ENCODE measurements around the gene SLC19A1.

SLC19A1 gene

DNA sequence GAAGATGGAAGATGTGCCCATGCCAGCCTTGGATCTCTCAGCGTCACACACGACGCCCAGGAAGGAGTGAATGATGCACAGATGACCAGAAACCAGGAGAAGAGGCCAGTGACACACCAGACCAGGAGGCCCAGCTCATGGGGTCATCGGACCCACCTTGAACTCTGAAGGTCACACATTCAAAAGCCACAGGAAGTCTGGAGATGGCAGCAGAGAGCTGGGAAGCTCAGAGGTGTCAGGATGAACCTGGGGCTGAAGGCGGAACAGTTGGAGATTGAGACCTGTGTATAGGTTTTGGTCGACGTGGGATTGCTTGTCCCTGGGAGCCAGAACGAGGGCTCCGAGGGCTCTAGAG is 43.6 kb downstream of the SLC19A1 start:
- no peak for DNase-seq
- no CpG with 5 or more reads among the region's 9 CpGs for WGBS (ENCODE audit: extremely low coverage, insufficient coverage, low lambda C conversion rate)
- Histone ChIP-seq H2AK5ac (ENCODE audit: low read length) (no peak overlapping the region), H2BK5ac (ENCODE audit: low read length) (no peak overlapping the region), H3K4me1 (ENCODE audit: control insufficient read depth, low read depth, low read length) (no peaks in the 10 kb centered on the region), H3K79me1 (ENCODE audit: low read length) (no peaks in the 10 kb centered on the region), H2BK15ac (replicated peaks; ENCODE audit: low read depth) (no peak overlapping the region), H4K5ac (ENCODE audit: low read length) (no peak overlapping the region), H3K9ac (ENCODE audit: low read length) (no peak overlapping the region), H2BK120ac (ENCODE audit: low read depth, low read length) (no peak overlapping the region), H3K27me3 (ENCODE audit: insufficient read depth, low read length, poor library complexity) (no peaks in the 10 kb centered on the region), H3K27ac (ENCODE audit: low read depth, low read length) (no peak overlapping the region), H4K8ac (ENCODE audit: low read depth, low read length) (no peak overlapping the region), H3K4me3 (ENCODE audit: low read length) (no peak overlapping the region), H3K4ac (ENCODE audit: low read depth, low read length) (no peak overlapping the region), H3K56ac (ENCODE audit: low read length) (no peak overlapping the region), H3K23ac (ENCODE audit: low read length) (no peak overlapping the region), H3K18ac (ENCODE audit: low read length) (no peak overlapping the region), H3K4me2 (ENCODE audit: low read length) (no peak overlapping the region), H3K36me3 (ENCODE audit: control insufficient read depth, insufficient read depth, low read length) (peaks cover 2% of the 10 kb centered on the region), H3K79me2 (ENCODE audit: control insufficient read depth, insufficient read depth, low read length) (no peaks in the 10 kb centered on the region)

DNA sequence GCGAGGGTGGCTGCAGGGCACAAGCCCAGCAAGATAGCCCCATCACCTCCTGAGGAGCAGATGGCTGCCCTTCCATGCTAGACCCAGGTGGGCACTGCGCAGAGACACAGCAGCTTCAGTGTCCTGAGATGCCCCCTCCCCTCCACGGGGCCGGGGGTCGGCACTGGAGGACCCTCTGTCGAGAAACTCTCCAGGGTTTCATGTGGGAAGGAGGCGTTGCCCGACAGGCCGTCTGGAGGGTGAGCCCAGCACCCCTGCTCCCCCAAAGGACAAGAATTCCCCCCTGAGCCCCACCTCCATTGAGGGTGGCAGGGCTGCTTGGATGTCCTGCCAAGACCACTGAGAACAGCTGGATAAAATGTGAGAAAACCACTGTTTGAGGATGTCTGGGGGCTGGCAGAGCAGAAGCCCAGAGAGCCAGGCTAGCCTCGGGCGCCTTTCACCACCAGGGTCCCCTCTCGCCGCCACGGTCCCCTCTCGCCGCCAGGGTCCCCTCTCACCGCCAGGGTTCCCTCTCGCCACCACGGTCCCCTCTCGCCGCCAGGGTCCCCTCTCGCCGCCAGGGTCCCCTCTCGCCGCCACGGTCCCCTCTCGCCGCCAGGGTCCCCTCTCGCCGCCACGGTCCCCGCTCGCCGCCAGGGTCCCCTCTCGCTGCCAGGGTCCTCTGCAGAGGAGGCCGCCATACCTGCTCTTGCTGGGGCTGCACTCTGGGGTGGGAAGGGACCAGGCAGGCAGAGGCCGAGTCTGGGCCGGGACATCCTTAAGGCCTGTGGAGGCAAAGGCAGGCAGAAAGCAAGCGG is 44.2 kb downstream of the SLC19A1 start:
- Histone ChIP-seq H3K27ac (ENCODE audit: low read depth, low read length) (no peak overlapping the region), H3K4me1 (ENCODE audit: control insufficient read depth, low read depth, low read length) (no peaks in the 10 kb centered on the region), H2BK5ac (ENCODE audit: low read length) (no peak overlapping the region), H3K79me2 (ENCODE audit: control insufficient read depth, insufficient read depth, low read length) (no peaks in the 10 kb centered on the region), H3K4me2 (ENCODE audit: low read length) (no peak overlapping the region), H2AK5ac (ENCODE audit: low read length) (no peak overlapping the region), H3K18ac (ENCODE audit: low read length) (no peak overlapping the region), H3K23ac (ENCODE audit: low read length) (no peak overlapping the region), H3K36me3 (ENCODE audit: control insufficient read depth, insufficient read depth, low read length) (peaks cover 2% of the 10 kb centered on the region), H3K79me1 (ENCODE audit: low read length) (no peaks in the 10 kb centered on the region), H3K56ac (ENCODE audit: low read length) (no peak overlapping the region), H3K4me3 (ENCODE audit: low read length) (no peak overlapping the region), H3K27me3 (ENCODE audit: insufficient read depth, low read length, poor library complexity) (no peaks in the 10 kb centered on the region), H2BK120ac (ENCODE audit: low read depth, low read length) (no peak overlapping the region), H3K4ac (ENCODE audit: low read depth, low read length) (no peak overlapping the region), H4K8ac (ENCODE audit: low read depth, low read length) (no peak overlapping the region), H4K5ac (ENCODE audit: low read length) (no peak overlapping the region), H3K9ac (ENCODE audit: low read length) (no peak overlapping the region), H2BK15ac (replicated peaks; ENCODE audit: low read depth) (no peak overlapping the region)
- WGBS (ENCODE audit: extremely low coverage, insufficient coverage, low lambda C conversion rate): no CpG with 5 or more reads among the region's 39 CpGs
- no peak for DNase-seq

DNA sequence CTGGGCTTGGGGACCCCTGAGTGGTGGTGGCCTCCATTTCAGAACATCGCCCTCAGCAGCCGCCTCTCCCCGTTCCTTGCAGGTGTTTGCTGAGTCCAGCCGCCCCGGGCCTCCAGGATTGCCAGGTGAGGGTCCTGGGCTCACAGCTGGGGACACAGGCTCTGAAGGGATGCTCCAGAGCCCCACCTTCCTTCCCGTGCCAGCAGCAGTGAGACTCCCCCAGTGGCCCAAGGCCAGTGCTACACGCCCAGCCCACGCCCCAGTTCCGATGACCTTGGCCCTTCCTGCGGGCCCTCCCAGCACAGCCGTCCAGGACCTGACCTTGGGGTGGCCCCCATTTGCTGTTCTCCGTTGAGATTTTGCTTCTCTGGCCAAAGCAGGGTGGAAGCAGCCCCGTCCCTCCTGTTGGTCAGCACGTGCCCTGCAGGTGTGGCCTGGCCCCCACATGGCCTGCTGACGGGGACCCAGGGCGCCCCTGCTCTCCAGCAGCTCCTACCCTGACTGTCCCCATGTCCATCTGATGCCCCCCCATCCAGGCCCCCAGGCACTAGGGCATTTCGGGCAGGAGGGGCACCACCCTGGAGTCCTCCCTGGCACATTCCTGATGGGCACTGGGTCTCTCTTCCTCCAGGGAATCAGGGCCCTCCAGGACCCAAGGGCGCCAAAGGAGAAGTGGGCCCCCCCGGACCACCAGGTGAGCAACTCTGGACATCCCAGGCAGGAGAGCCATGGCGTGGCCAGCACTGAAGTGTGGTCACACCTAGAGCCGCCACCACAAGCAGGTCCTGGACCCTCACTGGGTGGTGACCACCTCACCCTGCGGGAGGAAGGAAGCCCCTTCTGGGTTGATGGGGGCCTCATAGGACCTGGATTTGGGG is 45.0 kb downstream of the SLC19A1 start:
- H3K4ac ChIP-seq (ENCODE audit: low read depth, low read length): no peak overlapping the region
- peaks cover 2% of the 10 kb centered on the region for H3K36me3 ChIP-seq (ENCODE audit: control insufficient read depth, insufficient read depth, low read length)
- no peaks in the 10 kb centered on the region for H3K27me3 ChIP-seq (ENCODE audit: insufficient read depth, low read length, poor library complexity)
- DNase-seq: no peak
- WGBS (ENCODE audit: extremely low coverage, insufficient coverage, low lambda C conversion rate): no CpG with 5 or more reads among the region's 22 CpGs
- H3K23ac ChIP-seq (ENCODE audit: low read length): no peak overlapping the region
- H2AK5ac ChIP-seq (ENCODE audit: low read length): no peak overlapping the region
- no peak overlapping the region for H4K8ac ChIP-seq (ENCODE audit: low read depth, low read length)
- no peak overlapping the region for H4K5ac ChIP-seq (ENCODE audit: low read length)
- H3K56ac ChIP-seq (ENCODE audit: low read length): no peak overlapping the region
- no peaks in the 10 kb centered on the region for H3K79me1 ChIP-seq (ENCODE audit: low read length)
- H2BK120ac ChIP-seq (ENCODE audit: low read depth, low read length): no peak overlapping the region
- no peak overlapping the region for H3K4me2 ChIP-seq (ENCODE audit: low read length)
- no peak overlapping the region for H3K18ac ChIP-seq (ENCODE audit: low read length)
- H3K9ac ChIP-seq (ENCODE audit: low read length): no peak overlapping the region
- no peak overlapping the region for H3K4me3 ChIP-seq (ENCODE audit: low read length)
- H3K79me2 ChIP-seq (ENCODE audit: control insufficient read depth, insufficient read depth, low read length): no peaks in the 10 kb centered on the region
- H3K27ac ChIP-seq (ENCODE audit: low read depth, low read length): no peak overlapping the region
- H2BK15ac ChIP-seq (replicated peaks; ENCODE audit: low read depth): no peak overlapping the region
- H3K4me1 ChIP-seq (ENCODE audit: control insufficient read depth, low read depth, low read length): no peaks in the 10 kb centered on the region
- no peak overlapping the region for H2BK5ac ChIP-seq (ENCODE audit: low read length)

DNA sequence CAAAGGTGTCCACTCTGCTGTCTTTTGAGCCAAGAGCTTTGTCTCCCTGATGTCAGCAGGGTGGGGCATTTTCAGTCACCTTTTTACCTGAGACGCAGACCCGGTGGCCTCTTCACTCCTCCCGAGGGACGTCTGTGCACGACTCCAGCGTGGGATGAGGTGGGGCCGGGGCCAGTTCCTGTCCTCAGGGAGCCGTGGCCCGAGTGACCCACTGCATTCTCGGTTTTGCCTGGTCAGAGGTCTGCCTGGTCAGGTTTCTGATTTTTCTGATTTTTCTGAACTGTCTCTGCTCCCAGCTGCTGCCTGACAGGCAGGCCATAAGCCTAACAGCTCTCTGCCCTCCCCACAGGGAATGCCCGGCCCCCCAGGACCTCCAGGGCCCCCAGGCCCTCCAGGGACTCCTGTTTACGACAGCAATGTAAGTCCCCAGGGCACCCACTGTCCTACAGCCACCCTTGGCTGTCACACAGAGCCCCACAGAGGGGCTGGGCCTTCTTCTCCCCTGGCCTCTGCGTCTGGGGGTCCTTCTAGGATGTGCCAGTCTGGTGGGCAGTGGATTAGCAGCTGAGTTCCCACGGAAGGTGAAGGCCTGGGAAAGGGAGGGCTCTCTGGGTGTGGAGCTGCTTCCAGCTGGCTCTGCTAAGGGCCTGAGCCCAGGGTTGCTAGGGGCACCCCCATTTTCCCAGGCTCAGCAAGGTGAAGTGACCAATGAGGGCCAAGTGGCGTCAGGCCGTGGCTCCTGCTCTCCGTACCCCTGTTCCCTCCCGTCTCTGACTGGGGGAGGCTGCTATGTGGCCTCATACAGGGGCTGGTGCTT is 45.9 kb downstream of the SLC19A1 start:
- H3K79me2 ChIP-seq (ENCODE audit: control insufficient read depth, insufficient read depth, low read length): no peaks in the 10 kb centered on the region
- no peak overlapping the region for H2BK120ac ChIP-seq (ENCODE audit: low read depth, low read length)
- no peaks in the 10 kb centered on the region for H3K27me3 ChIP-seq (ENCODE audit: insufficient read depth, low read length, poor library complexity)
- no peak for DNase-seq
- no CpG with 5 or more reads among the region's 18 CpGs for WGBS (ENCODE audit: extremely low coverage, insufficient coverage, low lambda C conversion rate)
- H3K4me1 ChIP-seq (ENCODE audit: control insufficient read depth, low read depth, low read length): no peaks in the 10 kb centered on the region
- no peak overlapping the region for H3K56ac ChIP-seq (ENCODE audit: low read length)
- H3K4me2 ChIP-seq (ENCODE audit: low read length): no peak overlapping the region
- no peak overlapping the region for H3K23ac ChIP-seq (ENCODE audit: low read length)
- no peak overlapping the region for H2BK15ac ChIP-seq (replicated peaks; ENCODE audit: low read depth)
- H2BK5ac ChIP-seq (ENCODE audit: low read length): no peak overlapping the region
- H3K36me3 ChIP-seq (ENCODE audit: control insufficient read depth, insufficient read depth, low read length): peaks cover 2% of the 10 kb centered on the region
- no peak overlapping the region for H4K8ac ChIP-seq (ENCODE audit: low read depth, low read length)
- H2AK5ac ChIP-seq (ENCODE audit: low read length): no peak overlapping the region
- no peak overlapping the region for H4K5ac ChIP-seq (ENCODE audit: low read length)
- H3K9ac ChIP-seq (ENCODE audit: low read length): no peak overlapping the region
- no peak overlapping the region for H3K4me3 ChIP-seq (ENCODE audit: low read length)
- no peak overlapping the region for H3K4ac ChIP-seq (ENCODE audit: low read depth, low read length)
- H3K18ac ChIP-seq (ENCODE audit: low read length): no peak overlapping the region
- no peak overlapping the region for H3K27ac ChIP-seq (ENCODE audit: low read depth, low read length)
- no peaks in the 10 kb centered on the region for H3K79me1 ChIP-seq (ENCODE audit: low read length)

DNA sequence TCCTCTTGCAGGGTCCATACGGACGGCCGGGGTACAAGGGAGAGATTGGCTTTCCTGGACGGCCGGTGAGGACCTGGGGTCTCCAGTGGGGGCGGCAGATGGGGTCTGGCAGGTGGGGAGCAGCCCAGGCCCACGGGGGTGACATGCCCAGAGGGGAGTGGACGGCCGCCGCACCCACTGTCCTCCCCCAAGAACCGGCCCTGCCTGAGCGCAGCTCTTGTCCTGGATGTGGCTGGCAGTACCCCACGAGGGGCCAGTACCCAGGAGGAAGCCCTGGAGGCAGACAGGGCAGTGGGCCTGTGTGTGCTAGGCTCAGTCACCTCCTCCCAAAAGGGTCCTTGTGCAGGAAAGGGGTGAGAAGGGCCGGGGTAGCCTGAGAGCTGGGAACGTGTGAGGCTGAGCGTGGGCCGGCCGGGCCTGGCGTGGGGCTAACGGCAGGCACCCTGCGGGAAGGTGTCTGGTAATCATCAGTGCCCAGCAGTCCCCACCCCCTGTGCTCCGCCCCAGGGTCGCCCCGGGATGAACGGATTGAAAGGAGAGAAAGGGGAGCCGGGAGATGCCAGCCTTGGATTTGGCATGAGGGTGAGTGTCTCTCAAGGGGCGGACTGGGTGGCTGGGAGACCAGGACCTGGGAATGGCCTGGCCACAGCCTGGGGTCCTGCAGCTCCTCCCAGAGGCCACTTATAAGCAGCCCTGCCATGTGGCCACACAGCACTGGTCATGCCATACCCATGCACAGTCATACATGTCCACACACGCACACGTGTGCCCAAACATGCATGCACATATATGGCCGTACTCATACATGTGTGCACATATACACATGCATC is 47.2 kb downstream of the SLC19A1 start:
- no peak overlapping the region for H3K4ac ChIP-seq (ENCODE audit: low read depth, low read length)
- no peak overlapping the region for H3K56ac ChIP-seq (ENCODE audit: low read length)
- no peak overlapping the region for H2BK15ac ChIP-seq (replicated peaks; ENCODE audit: low read depth)
- no peak overlapping the region for H2BK5ac ChIP-seq (ENCODE audit: low read length)
- H3K9ac ChIP-seq (ENCODE audit: low read length): no peak overlapping the region
- WGBS (ENCODE audit: extremely low coverage, insufficient coverage, low lambda C conversion rate): no CpG with 5 or more reads among the region's 30 CpGs
- no peak overlapping the region for H3K23ac ChIP-seq (ENCODE audit: low read length)
- no peaks in the 10 kb centered on the region for H3K79me1 ChIP-seq (ENCODE audit: low read length)
- H3K79me2 ChIP-seq (ENCODE audit: control insufficient read depth, insufficient read depth, low read length): no peaks in the 10 kb centered on the region
- H2AK5ac ChIP-seq (ENCODE audit: low read length): no peak overlapping the region
- H3K4me1 ChIP-seq (ENCODE audit: control insufficient read depth, low read depth, low read length): no peaks in the 10 kb centered on the region
- peaks cover 2% of the 10 kb centered on the region for H3K36me3 ChIP-seq (ENCODE audit: control insufficient read depth, insufficient read depth, low read length)
- no peaks in the 10 kb centered on the region for H3K27me3 ChIP-seq (ENCODE audit: insufficient read depth, low read length, poor library complexity)
- H4K5ac ChIP-seq (ENCODE audit: low read length): no peak overlapping the region
- no peak overlapping the region for H3K18ac ChIP-seq (ENCODE audit: low read length)
- H4K8ac ChIP-seq (ENCODE audit: low read depth, low read length): no peak overlapping the region
- no peak overlapping the region for H3K27ac ChIP-seq (ENCODE audit: low read depth, low read length)
- H3K4me2 ChIP-seq (ENCODE audit: low read length): no peak overlapping the region
- no peak overlapping the region for H3K4me3 ChIP-seq (ENCODE audit: low read length)
- DNase-seq: no peak
- no peak overlapping the region for H2BK120ac ChIP-seq (ENCODE audit: low read depth, low read length)
